ENCODE results near the gene CFC1B.
"Not testable (repeated sequence)": the region's sequence is repeated elsewhere in the genome, so short reads cannot be mapped to it uniquely, and the experiment has no call there.

DNA sequence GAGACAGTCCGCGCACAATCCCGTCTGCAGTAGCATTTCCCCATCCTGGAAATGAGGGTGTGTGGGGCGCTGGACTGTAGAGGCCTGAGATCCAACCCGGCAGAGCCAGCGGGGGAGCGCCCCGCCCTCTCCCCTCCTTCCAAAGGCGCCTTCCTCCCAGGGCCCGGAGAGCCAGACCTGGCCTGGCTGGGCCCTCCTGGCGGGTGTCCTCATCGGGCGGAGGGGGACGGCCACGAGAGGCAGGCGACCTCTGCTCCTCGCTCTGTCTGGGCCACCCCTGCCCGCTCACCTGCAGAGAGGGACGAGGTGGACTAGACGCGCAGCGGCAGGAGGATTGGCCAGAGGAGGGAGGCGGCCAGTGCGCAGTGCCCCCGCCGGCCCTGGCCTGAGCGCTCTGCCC, 28.5 kb downstream of the CFC1B start:
- not testable (repeated sequence) for TF ChIP-seq POLR2A (IDR thresholded peaks at IDR 0.05; ENCODE audit: borderline replicate concordance, extremely low read depth, insufficient read depth, insufficient read length); POLR2AphosphoS5 (IDR thresholded peaks at IDR 0.05; ENCODE audit: low read depth, low read length); EZH2 (IDR thresholded peaks at IDR 0.05); SIN3A (IDR thresholded peaks at IDR 0.05; ENCODE audit: low read depth); ZFX (IDR thresholded peaks at IDR 0.05); RAD21 (IDR thresholded peaks at IDR 0.05; ENCODE audit: low read depth); JUND (IDR thresholded peaks at IDR 0.05); YY1 (IDR thresholded peaks at IDR 0.05; ENCODE audit: extremely low read depth, insufficient replicate concordance, low read depth, low read length)
- TF ChIP-seq, protein P1, sequence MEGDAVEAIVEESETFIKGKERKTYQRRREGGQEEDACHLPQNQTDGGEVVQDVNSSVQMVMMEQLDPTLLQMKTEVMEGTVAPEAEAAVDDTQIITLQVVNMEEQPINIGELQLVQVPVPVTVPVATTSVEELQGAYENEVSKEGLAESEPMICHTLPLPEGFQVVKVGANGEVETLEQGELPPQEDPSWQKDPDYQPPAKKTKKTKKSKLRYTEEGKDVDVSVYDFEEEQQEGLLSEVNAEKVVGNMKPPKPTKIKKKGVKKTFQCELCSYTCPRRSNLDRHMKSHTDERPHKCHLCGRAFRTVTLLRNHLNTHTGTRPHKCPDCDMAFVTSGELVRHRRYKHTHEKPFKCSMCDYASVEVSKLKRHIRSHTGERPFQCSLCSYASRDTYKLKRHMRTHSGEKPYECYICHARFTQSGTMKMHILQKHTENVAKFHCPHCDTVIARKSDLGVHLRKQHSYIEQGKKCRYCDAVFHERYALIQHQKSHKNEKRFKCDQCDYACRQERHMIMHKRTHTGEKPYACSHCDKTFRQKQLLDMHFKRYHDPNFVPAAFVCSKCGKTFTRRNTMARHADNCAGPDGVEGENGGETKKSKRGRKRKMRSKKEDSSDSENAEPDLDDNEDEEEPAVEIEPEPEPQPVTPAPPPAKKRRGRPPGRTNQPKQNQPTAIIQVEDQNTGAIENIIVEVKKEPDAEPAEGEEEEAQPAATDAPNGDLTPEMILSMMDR (IDR thresholded peaks at IDR 0.05 in 2 of 3, conservative IDR thresholded peaks at IDR 0.05 in 1 of 3; ENCODE audit: borderline replicate concordance in 1 of 3, insufficient read depth in 1 of 3, low read depth in 2 of 3, low read length in 2 of 3), result not testable (repeated sequence)
- TF ChIP-seq, protein P2, sequence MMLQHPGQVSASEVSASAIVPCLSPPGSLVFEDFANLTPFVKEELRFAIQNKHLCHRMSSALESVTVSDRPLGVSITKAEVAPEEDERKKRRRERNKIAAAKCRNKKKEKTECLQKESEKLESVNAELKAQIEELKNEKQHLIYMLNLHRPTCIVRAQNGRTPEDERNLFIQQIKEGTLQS (IDR thresholded peaks at IDR 0.05), result not testable (repeated sequence)

All from HCT116 (cell line).